Fibroblast of lung (primary cell): ENCODE measurements around the gene CNPY4.

Experiments used
- CTCF ChIP-seq, 2 donors: IDR thresholded peaks in 1 of 2; conservative IDR thresholded peaks in 1 of 2; 1 replicate in 1 of 2; 2 replicates in 1 of 2; pipeline ENCODE4 v1.5.1; 2011 to 2012; ENCODE audit warnings: low read length in 2 of 2, control low read depth in 1 of 2, inconsistent platforms in 1 of 2, low read depth in 1 of 2, mild to moderate bottlenecking in 1 of 2
- EZH2 ChIP-seq: IDR thresholded peaks from 2 replicates; pipeline ENCODE4 v1.5.1; 2012; ENCODE audit warnings: low read length, control low read depth, mild to moderate bottlenecking; ENCODE audit errors: missing control alignments

- TF ChIP-seq CTCF (conservative IDR thresholded peaks at IDR 0.05 in 1 of 2, IDR thresholded peaks at IDR 0.05 in 1 of 2; ENCODE audit: low read depth in 1 of 2, low read length in 2 of 2) = no peak
- no peak for TF ChIP-seq EZH2
Observed at GRCh38 chr7:100158229-100159098, 39.0 kb downstream of the CNPY4 start, which contains the start of gene TRAPPC14.
